ENCODE measurements around the gene ZNF621. TPM values are rescaled to one million over a fixed set of nuclear protein-coding genes. Genes with fewer than 3 reads are reported as not detected.

Gene ZNF621
- total RNA-seq, 1 experiment from 2014 or later = 23.6 TPM

GRCh38 chr3:40582401-40583027 is 57.8 kb downstream of the ZNF621 start:
- intact Hi-C loops (cut with micrococcal nuclease; ENCODE audit: unreplicated experiment) = loop anchor here (5.0 to 10.0 kb wide), 2 partner anchors 142 to 620 kb away; no protein-coding TSS in a partner anchor
- Histone ChIP-seq H3K27me3 (replicated peaks; ENCODE audit: control insufficient read depth, insufficient read depth, low read length) (no peaks in the 10 kb centered on the region), H3K4me3 (ENCODE audit: low read depth, low read length) (no peak overlapping the region), H3K9me3 (no peaks in the 10 kb centered on the region), H3K36me3 (ENCODE audit: control insufficient read depth, insufficient read depth, low read length) (no peaks in the 10 kb centered on the region), H3K4me1 (no peaks in the 10 kb centered on the region)
- Mint-ChIP-seq H3K4me1 (ENCODE audit: low read depth, unreplicated experiment) (no peaks in the 10 kb centered on the region), H3K27ac (ENCODE audit: unreplicated experiment) (no peak overlapping the region), H3K4me3 (ENCODE audit: unreplicated experiment) (no peak overlapping the region), H3K27me3 (ENCODE audit: insufficient read depth, unreplicated experiment) (no peaks in the 10 kb centered on the region), H3K36me3 (ENCODE audit: insufficient read depth, unreplicated experiment) (no peaks in the 10 kb centered on the region), H3K9me3 (ENCODE audit: unreplicated experiment) (no peaks in the 10 kb centered on the region)
- CTCF ChIA-PET = no interaction called here
- no peak for DNase-seq
- TF ChIP-seq CTCF (IDR thresholded peaks at IDR 0.05; ENCODE audit: insufficient read depth in 1 of 2, low read depth in 1 of 2, low read length in 1 of 2, severe bottlenecking in 1 of 2, unreplicated experiment in 1 of 2) = no peak
- BruUV-seq (replicated peaks) = no TSS peak
- POLR2A ChIA-PET = no interaction called here

- Histone ChIP-seq H3K4me3 (ENCODE audit: low read depth, low read length) (no peak overlapping the region), H3K4me1 (no peaks in the 10 kb centered on the region), H3K36me3 (ENCODE audit: control insufficient read depth, insufficient read depth, low read length) (no peaks in the 10 kb centered on the region), H3K27me3 (replicated peaks; ENCODE audit: control insufficient read depth, insufficient read depth, low read length) (no peaks in the 10 kb centered on the region), H3K9me3 (no peaks in the 10 kb centered on the region)
- Mint-ChIP-seq H3K27me3 (ENCODE audit: insufficient read depth, unreplicated experiment) (no peaks in the 10 kb centered on the region), H3K27ac (ENCODE audit: unreplicated experiment) (no peak overlapping the region), H3K4me3 (ENCODE audit: unreplicated experiment) (no peak overlapping the region), H3K9me3 (ENCODE audit: unreplicated experiment) (no peaks in the 10 kb centered on the region), H3K36me3 (ENCODE audit: insufficient read depth, unreplicated experiment) (no peaks in the 10 kb centered on the region), H3K4me1 (ENCODE audit: low read depth, unreplicated experiment) (no peaks in the 10 kb centered on the region)
- TF ChIP-seq CTCF (IDR thresholded peaks at IDR 0.05; ENCODE audit: insufficient read depth in 1 of 2, low read depth in 1 of 2, low read length in 1 of 2, severe bottlenecking in 1 of 2, unreplicated experiment in 1 of 2) = no peak
- BruUV-seq (replicated peaks) = no TSS peak
- ChIA-PET CTCF (no interaction called here), POLR2A (no interaction called here)
- no peak for DNase-seq
- intact Hi-C loops (cut with micrococcal nuclease; ENCODE audit: unreplicated experiment) = loop anchor here (1.0 to 10.0 kb wide), 3 partner anchors 141 to 1298 kb away; no protein-coding TSS in a partner anchor
Measured at GRCh38 chr3:40583691-40584090, 58.9 kb downstream of the ZNF621 start.

DNA sequence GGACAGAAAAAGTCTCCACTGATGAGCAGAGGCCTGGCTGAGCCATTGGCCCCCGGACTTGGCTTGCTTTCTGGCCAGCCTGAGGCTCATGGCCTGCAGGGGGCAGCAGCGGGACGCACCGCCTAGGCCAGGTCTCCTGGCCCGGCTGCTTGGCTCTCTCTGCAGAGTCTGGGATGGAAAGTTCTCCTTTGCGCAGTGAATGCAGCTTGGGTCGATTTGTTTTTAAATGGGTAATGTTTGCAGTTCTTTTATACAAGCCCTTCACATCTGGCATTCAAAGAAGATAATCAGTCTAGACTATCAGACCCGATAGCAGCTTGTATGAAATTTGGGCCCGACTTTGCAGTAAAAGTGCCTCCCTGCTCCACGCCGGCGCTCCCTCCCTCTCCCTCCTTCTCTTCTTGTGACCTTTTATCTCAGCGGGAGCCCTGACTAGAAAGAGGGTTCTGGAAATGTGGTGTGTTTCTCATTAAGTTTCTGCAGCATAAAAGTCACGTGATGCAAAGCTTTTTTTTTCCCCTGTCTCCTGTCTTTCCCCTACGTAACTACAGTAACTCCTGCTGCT is 59.9 kb downstream of the ZNF621 start:
- DNase-seq = peak; percentile 65 to 82
- no peak overlapping the region for H3K4me3 ChIP-seq (ENCODE audit: low read depth, low read length)
- no TSS peak for BruUV-seq (replicated peaks)
- CTCF ChIA-PET = no interaction called here
- no peaks in the 10 kb centered on the region for H3K4me1 Mint-ChIP-seq (ENCODE audit: low read depth, unreplicated experiment)
- no peaks in the 10 kb centered on the region for H3K36me3 Mint-ChIP-seq (ENCODE audit: insufficient read depth, unreplicated experiment)
- intact Hi-C loops (cut with micrococcal nuclease; ENCODE audit: unreplicated experiment) = loop anchor here (1.0 to 10.0 kb wide), 3 partner anchors 140 to 1297 kb away; no protein-coding TSS in a partner anchor
- H3K27me3 ChIP-seq (replicated peaks; ENCODE audit: control insufficient read depth, insufficient read depth, low read length) = no peaks in the 10 kb centered on the region; the same call in 1 of the 2 replicates
- H3K4me3 Mint-ChIP-seq (ENCODE audit: unreplicated experiment) = no peak overlapping the region
- no peak overlapping the region for H3K27ac Mint-ChIP-seq (ENCODE audit: unreplicated experiment)
- POLR2A ChIA-PET = no interaction called here
- no peaks in the 10 kb centered on the region for H3K36me3 ChIP-seq (ENCODE audit: control insufficient read depth, insufficient read depth, low read length)
- peak; percentile 88 to 93 for TF ChIP-seq CTCF (IDR thresholded peaks at IDR 0.05; ENCODE audit: insufficient read depth in 1 of 2, low read depth in 1 of 2, low read length in 1 of 2, severe bottlenecking in 1 of 2, unreplicated experiment in 1 of 2)
- no peaks in the 10 kb centered on the region for H3K9me3 ChIP-seq
- no peaks in the 10 kb centered on the region for H3K27me3 Mint-ChIP-seq (ENCODE audit: insufficient read depth, unreplicated experiment)
- no peaks in the 10 kb centered on the region for H3K9me3 Mint-ChIP-seq (ENCODE audit: unreplicated experiment)
- no peaks in the 10 kb centered on the region for H3K4me1 ChIP-seq

All from Caco-2 (cell line).